VCaP (cell line): ENCODE measurements around the gene REX1BD.

Source experiments
- H3K27ac ChIP-seq: fragments of 450-650 bp; 2 replicates; pipeline ENCODE4 v1.5.1; 2017
- CTCF ChIP-seq: fragments of 450-650 bp; conservative IDR thresholded peaks from 2 replicates; pipeline ENCODE4 v1.5.1; 2017; ENCODE audit warnings: mild to moderate bottlenecking, moderate library complexity

The REX1BD gene

DNA sequence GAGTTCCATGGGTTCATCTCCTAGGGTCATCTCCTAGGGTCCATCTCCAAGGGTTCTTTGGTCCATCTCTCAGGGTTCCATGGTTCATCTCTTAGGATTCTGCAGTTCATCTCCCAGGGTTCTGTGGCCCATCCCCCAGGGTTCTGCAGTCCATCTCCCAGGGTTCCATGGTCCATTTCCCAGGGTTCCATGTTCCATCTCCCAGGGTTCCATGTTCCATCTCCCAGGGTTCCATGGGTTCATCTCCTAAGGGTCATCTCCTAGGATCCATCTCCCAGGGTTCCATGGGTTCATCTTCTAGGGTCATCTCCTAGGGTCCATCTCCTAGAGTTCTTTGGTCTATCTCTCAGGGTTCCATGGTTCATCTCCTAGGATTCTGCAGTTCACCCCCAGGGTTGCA is 29.0 kb downstream of the REX1BD start:
- no peak overlapping the region for H3K27ac ChIP-seq
- no peak for TF ChIP-seq CTCF

- no peak for TF ChIP-seq CTCF
- no peak overlapping the region for H3K27ac ChIP-seq
These were observed 29.6 kb downstream of the REX1BD start for GRCh38 chr19:18618236-18618635.

DNA sequence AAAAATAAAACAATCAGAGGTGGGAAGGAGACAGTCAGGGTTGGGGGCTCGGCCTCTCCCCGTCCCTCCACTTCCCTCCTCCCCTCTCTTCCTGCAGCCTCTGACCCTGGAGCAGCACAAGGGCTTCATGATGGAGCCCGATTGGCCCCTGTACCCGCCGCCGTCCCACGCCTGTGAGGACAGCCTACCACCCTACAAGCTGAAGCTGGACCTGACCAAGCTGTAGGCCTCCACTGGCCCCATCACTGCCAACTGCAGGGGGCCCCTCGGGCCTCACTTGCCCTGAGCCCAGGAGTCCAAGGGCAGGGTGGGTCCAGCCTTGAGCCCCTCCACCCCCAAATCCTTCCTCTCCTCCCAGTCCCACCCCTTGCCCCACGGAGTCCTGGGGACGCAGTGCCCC is 31.7 kb downstream of the REX1BD start:
- no peak overlapping the region for H3K27ac ChIP-seq
- no peak for TF ChIP-seq CTCF

- H3K27ac ChIP-seq: no peak overlapping the region
- no peak for TF ChIP-seq CTCF
These were observed 32.3 kb downstream of the REX1BD start for GRCh38 chr19:18620902-18621301.

DNA sequence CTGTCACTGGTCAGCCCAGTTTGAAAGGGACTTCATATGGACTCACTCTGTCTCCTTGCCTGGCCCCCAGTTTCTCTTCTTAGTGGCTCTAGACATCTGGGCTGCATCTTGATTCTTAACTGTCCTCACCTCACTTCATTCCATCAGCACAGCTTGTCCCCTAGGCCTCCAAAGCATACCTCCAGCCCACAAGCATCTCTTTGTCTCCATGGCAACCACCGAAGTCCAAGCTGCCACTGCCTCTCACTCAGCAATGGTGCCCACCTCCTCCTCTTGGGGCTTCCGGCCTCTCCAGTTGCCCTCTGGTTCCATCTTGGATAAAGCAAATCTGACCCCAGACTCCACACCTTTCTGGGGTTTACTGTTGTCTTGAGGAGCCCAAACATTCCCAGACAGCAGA is 38.3 kb downstream of the REX1BD start:
- no peak for TF ChIP-seq CTCF
- no peak overlapping the region for H3K27ac ChIP-seq

GRCh38 chr19:18629166-18630088 is 40.8 kb downstream of the REX1BD start:
- TF ChIP-seq CTCF: no peak
- no peak overlapping the region for H3K27ac ChIP-seq

- no peak overlapping the region for H3K27ac ChIP-seq
- TF ChIP-seq CTCF: no peak
These were observed 44.7 kb downstream of the REX1BD start for GRCh38 chr19:18633321-18633720.
